H9 (cell line): ENCODE results near the gene ATRX. TPM values are rescaled to one million over a fixed set of nuclear protein-coding genes. Genes with fewer than 3 reads are reported as not detected.

Experiments used
- DNase-seq: peaks from one replicate; pipeline ENCODE4 v3.0.0-alpha.2; 2017
- H2AFZ ChIP-seq: one replicate; pipeline ENCODE4 v1.6.1; 2013; ENCODE audit warnings: mild to moderate bottlenecking, low read length, control low read depth, moderate library complexity
- H2AK5ac ChIP-seq: 2 replicates; pipeline ENCODE4 v1.6.1; 2013; ENCODE audit warnings: low read length, control low read depth, mixed read lengths; ENCODE audit not compliant: insufficient read length
- H2BK120ac ChIP-seq: one replicate; pipeline ENCODE4 v1.6.1; 2013; ENCODE audit warnings: low read depth, mild to moderate bottlenecking, low read length, control low read depth, inconsistent platforms; ENCODE audit not compliant: poor library complexity, severe bottlenecking
- H2BK12ac ChIP-seq: 2 replicates; pipeline ENCODE4 v1.6.1; 2013; ENCODE audit warnings: low read length, control low read depth, mixed read lengths, low read depth; ENCODE audit not compliant: insufficient read length
- H2BK15ac ChIP-seq: 2 replicates; pipeline ENCODE4 v1.6.1; 2013; ENCODE audit warnings: low read depth, low read length, control low read depth
- H2BK20ac ChIP-seq: one replicate; pipeline ENCODE4 v1.6.1; 2013; ENCODE audit warnings: low read depth, mild to moderate bottlenecking, low read length, control low read depth, inconsistent platforms; ENCODE audit not compliant: poor library complexity, severe bottlenecking
- H2BK5ac ChIP-seq: 2 replicates; pipeline ENCODE4 v1.6.1; 2013; ENCODE audit warnings: low read length, control low read depth, mixed read lengths; ENCODE audit not compliant: insufficient read length
- H3K14ac ChIP-seq: 2 replicates; pipeline ENCODE4 v1.6.1; 2013; ENCODE audit warnings: low read length, control low read depth; ENCODE audit not compliant: insufficient read depth
- H3K18ac ChIP-seq: 2 replicates; pipeline ENCODE4 v1.6.1; 2013; ENCODE audit warnings: low read depth, mild to moderate bottlenecking, mixed read lengths, low read length, control low read depth; ENCODE audit not compliant: insufficient read length
- H3K23ac ChIP-seq: 2 replicates; pipeline ENCODE4 v1.6.1; 2013; ENCODE audit warnings: low read length, control low read depth, mixed read lengths, low read depth; ENCODE audit not compliant: insufficient read length
- H3K23me2 ChIP-seq: 2 replicates; pipeline ENCODE4 v1.6.1; 2013; ENCODE audit warnings: low read depth, mild to moderate bottlenecking, mixed read lengths, low read length, control low read depth; ENCODE audit not compliant: insufficient read length, poor library complexity, severe bottlenecking
- H3K27ac ChIP-seq: 2 replicates; pipeline ENCODE4 v1.5.1; 2013; ENCODE audit warnings: low read length, control low read depth, mixed read lengths, low read depth; ENCODE audit not compliant: insufficient read length
- H3K27me3 ChIP-seq: 2 replicates; pipeline ENCODE4 v1.6.1; 2013; ENCODE audit warnings: low read length, control low read depth, inconsistent platforms; ENCODE audit not compliant: insufficient read depth
- H3K4ac ChIP-seq: 2 replicates; pipeline ENCODE4 v1.6.1; 2013; ENCODE audit warnings: low read depth, mild to moderate bottlenecking, control low read depth, inconsistent platforms, low read length, moderate library complexity
- H3K4me1 ChIP-seq: 2 replicates; pipeline ENCODE4 v1.6.1; 2013; ENCODE audit warnings: low read length, control low read depth, inconsistent platforms; ENCODE audit not compliant: insufficient read depth
- H3K4me2 ChIP-seq: 2 replicates; pipeline ENCODE4 v1.6.1; 2013; ENCODE audit warnings: low read length, control low read depth, mixed read lengths; ENCODE audit not compliant: insufficient read length, insufficient read depth
- H3K56ac ChIP-seq: 2 replicates; pipeline ENCODE4 v1.6.1; 2013; ENCODE audit warnings: low read depth, mild to moderate bottlenecking, mixed read lengths, low read length, control low read depth; ENCODE audit not compliant: insufficient read length
- H3K79me1 ChIP-seq: 2 replicates; pipeline ENCODE4 v1.6.1; 2013; ENCODE audit warnings: low read depth, mild to moderate bottlenecking, moderate library complexity, low read length, control low read depth, inconsistent platforms; ENCODE audit not compliant: insufficient read depth, poor library complexity, severe bottlenecking
- H3K79me2 ChIP-seq: 2 replicates; pipeline ENCODE4 v1.6.1; 2013; ENCODE audit warnings: low read length, control low read depth, inconsistent platforms; ENCODE audit not compliant: insufficient read depth
- H3K9ac ChIP-seq: 2 replicates; pipeline ENCODE4 v1.6.1; 2013; ENCODE audit warnings: low read length, control low read depth, mixed read lengths; ENCODE audit not compliant: insufficient read length; ENCODE audit errors: extremely low read depth
- H3K9me3 ChIP-seq: one replicate; pipeline ENCODE4 v1.6.1; 2013; ENCODE audit warnings: low read depth, low read length, inconsistent platforms; ENCODE audit not compliant: control insufficient read depth
- H3T11ph ChIP-seq: one replicate; pipeline ENCODE4 v1.6.1; 2013; ENCODE audit warnings: mild to moderate bottlenecking, low read length, control low read depth, inconsistent platforms
- H4K20me1 ChIP-seq: one replicate; pipeline ENCODE4 v1.6.1; 2013; ENCODE audit not compliant: control insufficient read depth, insufficient read length, insufficient read depth
- H4K5ac ChIP-seq: 2 replicates; pipeline ENCODE4 v1.6.1; 2013; ENCODE audit warnings: low read depth, mild to moderate bottlenecking, mixed read lengths, low read length, control low read depth; ENCODE audit not compliant: insufficient read length
- H4K8ac ChIP-seq: replicated peaks from 2 replicates; pipeline ENCODE4 v1.6.1; 2013; ENCODE audit warnings: low read length, control low read depth, mixed read lengths, low read depth; ENCODE audit not compliant: insufficient read length
- H4K91ac ChIP-seq: 2 replicates; pipeline ENCODE4 v1.6.1; 2013; ENCODE audit warnings: low read depth, mild to moderate bottlenecking, moderate library complexity, mixed read lengths, low read length, control low read depth; ENCODE audit not compliant: insufficient read length
- H3K27ac Mint-ChIP-seq, 3 experiments: 2 replicates in 2 of 3; 3 replicates in 1 of 3; pipeline ENCODE4 v1.8.0; 2020 to 2021; ENCODE audit warnings: mixed read lengths in 3 of 3, mild to moderate bottlenecking in 1 of 3, moderate library complexity in 1 of 3
- H3K27me3 Mint-ChIP-seq: 2 replicates; pipeline ENCODE4 v1.8.0; 2021; ENCODE audit warnings: low read depth, mild to moderate bottlenecking, moderate library complexity, mixed read lengths
- H3K36me3 Mint-ChIP-seq, 3 experiments: 2 replicates in 2 of 3; 3 replicates in 1 of 3; pipeline ENCODE4 v1.8.0; 2020 to 2021; ENCODE audit warnings: low read depth in 3 of 3, mixed read lengths in 3 of 3; ENCODE audit not compliant: insufficient read depth in 1 of 3
- H3K4me1 Mint-ChIP-seq, 2 experiments: 2 replicates each; pipeline ENCODE4 v1.8.0; 2020; ENCODE audit warnings: mixed read lengths in 2 of 2
- H3K4me3 Mint-ChIP-seq, 2 experiments: 2 replicates in 1 of 2; 3 replicates in 1 of 2; pipeline ENCODE4 v1.8.0; 2020 to 2021; ENCODE audit warnings: mild to moderate bottlenecking in 2 of 2, mixed read lengths in 2 of 2, moderate library complexity in 1 of 2
- H3K9me3 Mint-ChIP-seq, 2 experiments: 2 replicates in 1 of 2; 3 replicates in 1 of 2; pipeline ENCODE4 v1.8.0; 2020; ENCODE audit warnings: mild to moderate bottlenecking in 2 of 2, mixed read lengths in 2 of 2, moderate library complexity in 1 of 2
- WGBS: extraction: QIAGEN DNeasy Blood & Tissue Kit; methylation state at CpG from one replicate; pipeline ENCODE4 v1.1.7; 2013; ENCODE audit warnings: missing lambda C conversion rate, low lambda C conversion rate, mixed read lengths; ENCODE audit not compliant: insufficient read length; ENCODE audit errors: extremely low coverage; 5-methylcytosine and 5-hydroxymethylcytosine counted together
- total RNA-seq: library from RNA; stranded (reverse); gene quantifications from 2 replicates; pipeline ENCODE4 v1.2.1, GENCODE V29; 2021
- TF ChIP-seq, protein P1 (sequence below): fragments of 200-600 bp; sonication (generic); conservative IDR thresholded peaks from 3 replicates; pipeline ENCODE4 v1.8.0; 2021; ENCODE audit warnings: antibody characterized with exemption, mild to moderate bottlenecking

The ATRX gene
- total RNA-seq, 1 experiment from 2014 or later = 76.0 TPM

DNA sequence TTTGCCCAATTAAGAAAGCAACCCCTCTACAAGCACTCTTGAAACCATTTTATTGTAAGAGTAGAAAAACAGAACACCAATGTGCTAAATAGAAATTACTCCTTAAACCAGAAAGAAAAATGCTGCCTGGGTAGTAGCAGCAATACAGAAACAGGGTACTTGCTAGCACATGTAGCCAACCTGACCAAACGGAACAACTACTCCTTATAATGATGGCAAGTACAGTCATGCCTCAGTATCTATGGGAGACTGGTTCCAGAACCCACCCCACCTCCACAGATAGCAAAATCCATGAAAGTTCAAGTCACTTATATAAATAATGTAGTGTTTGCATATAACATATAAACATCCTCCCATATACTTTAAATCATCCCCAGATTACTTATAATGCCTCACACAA lies 168.8 kb downstream of the ATRX start:
- Histone ChIP-seq H2BK15ac (no peak overlapping the region), H4K91ac (no peak overlapping the region), H4K20me1 (no peaks in the 10 kb centered on the region), H3K79me1 (no peaks in the 10 kb centered on the region), H3K23me2 (no peaks in the 10 kb centered on the region), H3T11ph (no peak overlapping the region), H3K79me2 (no peaks in the 10 kb centered on the region), H3K18ac (no peak overlapping the region), H3K4me1 (no peaks in the 10 kb centered on the region), H3K14ac (no peak overlapping the region), H2BK20ac (no peak overlapping the region), H3K9me3 (no peaks in the 10 kb centered on the region), H3K27ac (no peak overlapping the region), H3K4ac (no peak overlapping the region), H3K27me3 (no peaks in the 10 kb centered on the region), H3K23ac (no peak overlapping the region), H2BK5ac (no peak overlapping the region), H2BK12ac (no peak overlapping the region), H2BK120ac (no peak overlapping the region), H3K56ac (no peak overlapping the region), H2AFZ (no peak overlapping the region), H3K9ac (no peak overlapping the region), H4K8ac (no peak overlapping the region), H4K5ac (no peak overlapping the region), H2AK5ac (no peak overlapping the region), H3K4me2 (no peak overlapping the region)
- no peak for DNase-seq
- no peaks in the 10 kb centered on the region; the same call in 1 of the 2 replicates for H3K27me3 Mint-ChIP-seq
- peaks cover 1 to 3% of the 10 kb centered on the region in 2 experiments for H3K4me1 Mint-ChIP-seq
- peaks cover 39 to 50% of the 10 kb centered on the region in 2 experiments for H3K9me3 Mint-ChIP-seq
- peaks cover 10 to 29% (median 13%) of the 10 kb centered on the region in 3 experiments for H3K36me3 Mint-ChIP-seq
- no peak overlapping the region for H3K27ac Mint-ChIP-seq
- TF ChIP-seq, protein P1, sequence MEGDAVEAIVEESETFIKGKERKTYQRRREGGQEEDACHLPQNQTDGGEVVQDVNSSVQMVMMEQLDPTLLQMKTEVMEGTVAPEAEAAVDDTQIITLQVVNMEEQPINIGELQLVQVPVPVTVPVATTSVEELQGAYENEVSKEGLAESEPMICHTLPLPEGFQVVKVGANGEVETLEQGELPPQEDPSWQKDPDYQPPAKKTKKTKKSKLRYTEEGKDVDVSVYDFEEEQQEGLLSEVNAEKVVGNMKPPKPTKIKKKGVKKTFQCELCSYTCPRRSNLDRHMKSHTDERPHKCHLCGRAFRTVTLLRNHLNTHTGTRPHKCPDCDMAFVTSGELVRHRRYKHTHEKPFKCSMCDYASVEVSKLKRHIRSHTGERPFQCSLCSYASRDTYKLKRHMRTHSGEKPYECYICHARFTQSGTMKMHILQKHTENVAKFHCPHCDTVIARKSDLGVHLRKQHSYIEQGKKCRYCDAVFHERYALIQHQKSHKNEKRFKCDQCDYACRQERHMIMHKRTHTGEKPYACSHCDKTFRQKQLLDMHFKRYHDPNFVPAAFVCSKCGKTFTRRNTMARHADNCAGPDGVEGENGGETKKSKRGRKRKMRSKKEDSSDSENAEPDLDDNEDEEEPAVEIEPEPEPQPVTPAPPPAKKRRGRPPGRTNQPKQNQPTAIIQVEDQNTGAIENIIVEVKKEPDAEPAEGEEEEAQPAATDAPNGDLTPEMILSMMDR = no peak
- no peak overlapping the region for H3K4me3 Mint-ChIP-seq
- no CpG with 5 or more reads among the region's 1 CpG for WGBS
